Gastroesophageal sphincter (tissue), 4 donors: ENCODE results near the gene BATF. TPM values are rescaled to one million over a fixed set of nuclear protein-coding genes. Genes with fewer than 3 reads are reported as not detected.
A peak's percentile ranks its signal among the peaks of the same experiment; 100 is the strongest.

ENCODE experiments used
- ATAC-seq: fragments of 150-250 bp; one replicate; pipeline ENCODE4 v1.9.1; 2016; ENCODE audit warnings: mild to moderate bottlenecking, moderate library complexity
- H3K27ac ChIP-seq, 4 donors: fragments of 200-600 bp; sonication (generic) in 3 of 4; 1 replicate in 3 of 4; 2 replicates in 1 of 4; pipeline ENCODE4 v1.5.1; 2016 to 2019
- H3K27me3 ChIP-seq: fragments of 200-600 bp; sonication (generic); one replicate; pipeline ENCODE4 v1.5.1; 2019
- H3K36me3 ChIP-seq, 2 donors: fragments of 200-600 bp; sonication (generic); one replicate each; pipeline ENCODE4 v1.5.1; 2019; ENCODE audit warnings: control low read depth in 1 of 2
- H3K4me1 ChIP-seq, 3 donors: fragments of 200-600 bp; sonication (generic); 1 replicate in 2 of 3; 2 replicates in 1 of 3; pipeline ENCODE4 v1.5.1; 2016 to 2019; ENCODE audit warnings: control low read depth in 2 of 3
- H3K4me3 ChIP-seq, 2 donors: fragments of 200-600 bp; sonication (generic); one replicate each; pipeline ENCODE4 v1.5.1; 2019; ENCODE audit warnings: mild to moderate bottlenecking in 1 of 2, moderate library complexity in 1 of 2
- H3K9me3 ChIP-seq, 3 donors: fragments of 200-600 bp; sonication (generic); one replicate each; pipeline ENCODE4 v1.5.1; 2017 to 2019; ENCODE audit warnings: control low read depth in 2 of 3
- EP300 ChIP-seq: sonication (generic); formaldehyde crosslinking; IDR thresholded peaks from one replicate; pipeline ENCODE4 v1.6.1; 2017; ENCODE audit warnings: antibody characterized with exemption, mild to moderate bottlenecking
- POLR2A ChIP-seq, 2 donors: fragments of 450-650 bp; IDR thresholded peaks; one replicate each; pipeline ENCODE4 v1.6.1; 2017; ENCODE audit warnings: antibody characterized with exemption in 2 of 2, mild to moderate bottlenecking in 2 of 2, moderate library complexity in 1 of 2
- POLR2AphosphoS5 ChIP-seq: sonication (generic); formaldehyde crosslinking; IDR thresholded peaks from one replicate; pipeline ENCODE4 v1.6.1; 2017; ENCODE audit warnings: antibody characterized with exemption
- WGBS, 2 donors: methylation state at CpG; one replicate each; pipeline ENCODE4 v1.1.5; 2018; ENCODE audit warnings: low coverage in 1 of 2; 5-methylcytosine and 5-hydroxymethylcytosine counted together
- total RNA-seq, 4 donors: library from RNA; depleted of rRNA; stranded (reverse); fragments of >200 nt; gene quantifications; one replicate each; pipeline ENCODE4 v1.1.0, GENCODE V29; 2016
- TF ChIP-seq, protein P1 (sequence below), 4 experiments: fragments of 200-600 bp in 2 of 4; fragments of 450-650 bp in 2 of 4; sonication (generic) in 1 of 4; IDR thresholded peaks; one replicate each; pipeline ENCODE4 v1.5.1; 2017 to 2019; ENCODE audit warnings: antibody characterized with exemption in 4 of 4, mild to moderate bottlenecking in 2 of 4, moderate library complexity in 2 of 4

Gene BATF
- total RNA-seq, 4 donors from 2014 or later: 2.6 to 16.8 (median 3.2) TPM

DNA sequence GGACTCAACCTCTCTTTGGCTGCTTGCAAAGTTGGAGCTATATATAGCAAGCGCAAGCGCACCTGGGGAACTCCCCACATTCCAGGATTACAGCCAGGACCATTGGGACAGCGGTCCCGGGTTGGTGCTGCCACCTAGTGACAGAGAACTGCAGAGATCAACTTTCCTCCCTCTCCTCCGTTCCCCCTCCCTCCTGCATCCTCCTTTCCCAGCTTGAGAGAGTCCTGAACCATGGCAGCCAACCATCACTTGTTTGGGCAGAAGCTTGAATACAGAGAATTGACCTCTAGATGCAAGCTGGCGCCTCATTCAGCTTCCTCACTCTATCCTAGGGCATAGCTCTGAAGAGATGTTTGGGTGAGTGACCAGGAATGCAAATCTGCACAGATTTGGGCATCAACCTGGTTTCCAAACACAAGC, 38.8 kb downstream of the BATF start:
- Histone ChIP-seq H3K9me3 (peaks cover 0 to 8% (median 0%) of the 10 kb centered on the region in 3 donors), H3K27me3 (peaks cover 13% of the 10 kb centered on the region), H3K27ac (no peak overlapping the region), H3K36me3 (no peaks in the 10 kb centered on the region), H3K4me1 (peaks cover 0 to 8% (median 0%) of the 10 kb centered on the region in 3 donors), H3K4me3 (no peak overlapping the region)
- peak; percentile 73 for ATAC-seq
- WGBS, 2 donors: 0% methylated on average over 2 of the region's 6 CpGs
- TF ChIP-seq, protein P1, sequence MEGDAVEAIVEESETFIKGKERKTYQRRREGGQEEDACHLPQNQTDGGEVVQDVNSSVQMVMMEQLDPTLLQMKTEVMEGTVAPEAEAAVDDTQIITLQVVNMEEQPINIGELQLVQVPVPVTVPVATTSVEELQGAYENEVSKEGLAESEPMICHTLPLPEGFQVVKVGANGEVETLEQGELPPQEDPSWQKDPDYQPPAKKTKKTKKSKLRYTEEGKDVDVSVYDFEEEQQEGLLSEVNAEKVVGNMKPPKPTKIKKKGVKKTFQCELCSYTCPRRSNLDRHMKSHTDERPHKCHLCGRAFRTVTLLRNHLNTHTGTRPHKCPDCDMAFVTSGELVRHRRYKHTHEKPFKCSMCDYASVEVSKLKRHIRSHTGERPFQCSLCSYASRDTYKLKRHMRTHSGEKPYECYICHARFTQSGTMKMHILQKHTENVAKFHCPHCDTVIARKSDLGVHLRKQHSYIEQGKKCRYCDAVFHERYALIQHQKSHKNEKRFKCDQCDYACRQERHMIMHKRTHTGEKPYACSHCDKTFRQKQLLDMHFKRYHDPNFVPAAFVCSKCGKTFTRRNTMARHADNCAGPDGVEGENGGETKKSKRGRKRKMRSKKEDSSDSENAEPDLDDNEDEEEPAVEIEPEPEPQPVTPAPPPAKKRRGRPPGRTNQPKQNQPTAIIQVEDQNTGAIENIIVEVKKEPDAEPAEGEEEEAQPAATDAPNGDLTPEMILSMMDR (IDR thresholded peaks at IDR 0.05): peak; percentile 34 to 73 (median 58)
- TF ChIP-seq POLR2AphosphoS5 (no peak), POLR2A (IDR thresholded peaks at IDR 0.05) (no peak), EP300 (no peak)

DNA sequence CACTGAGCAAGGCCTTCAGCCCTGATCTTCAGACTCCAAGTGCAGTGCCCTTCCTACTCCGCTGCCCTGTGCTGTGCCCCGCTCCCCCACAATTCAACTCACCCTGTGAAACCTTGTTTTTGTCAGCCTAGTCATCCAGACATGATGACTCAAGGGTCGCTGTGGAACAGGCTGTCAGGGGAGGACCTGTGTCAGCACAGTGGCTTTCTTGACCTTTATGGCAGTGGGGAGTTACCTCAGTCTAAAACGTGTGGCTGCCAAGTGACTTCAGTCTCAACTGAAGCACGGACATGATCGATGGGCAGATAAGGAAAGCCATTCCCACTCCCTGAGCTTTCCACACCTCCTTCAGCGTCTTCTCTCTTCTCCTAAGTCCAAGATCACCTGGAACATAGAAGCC, 39.8 kb downstream of the BATF start:
- no peak for TF ChIP-seq POLR2A (IDR thresholded peaks at IDR 0.05)
- TF ChIP-seq, protein P1 (IDR thresholded peaks at IDR 0.05): no peak
- H3K27me3 ChIP-seq: peaks cover 13% of the 10 kb centered on the region
- peaks cover 0 to 8% (median 0%) of the 10 kb centered on the region in 3 donors for H3K4me1 ChIP-seq
- H3K9me3 ChIP-seq: peaks cover 0 to 5% (median 0%) of the 10 kb centered on the region in 3 donors
- H3K27ac ChIP-seq: no peak overlapping the region
- 44 to 61% methylated on average over 3 to 5 of the region's 7 CpGs for WGBS, 2 donors
- no peak for ATAC-seq
- H3K36me3 ChIP-seq: no peaks in the 10 kb centered on the region
- no peak overlapping the region for H3K4me3 ChIP-seq

DNA sequence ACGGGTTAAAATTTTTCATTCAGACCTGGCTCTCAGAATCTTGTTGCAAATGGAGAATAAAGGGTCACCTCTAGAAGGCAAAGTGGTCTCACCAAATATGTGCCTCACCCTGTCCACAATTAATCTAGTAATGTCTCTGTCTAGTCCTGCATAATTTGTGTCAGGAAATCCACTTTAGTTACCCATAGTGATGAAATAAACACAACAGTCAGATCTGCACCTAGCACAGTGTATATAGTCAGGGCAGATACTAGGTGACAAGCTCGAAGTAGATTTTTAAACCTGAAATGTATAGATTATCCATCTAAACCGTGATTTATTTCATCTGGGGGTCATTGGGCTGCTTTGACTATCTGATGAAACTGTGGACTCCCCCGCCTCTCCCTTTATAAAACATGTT, 40.2 kb downstream of the BATF start:
- ATAC-seq: no peak
- Histone ChIP-seq H3K27me3 (peaks cover 13% of the 10 kb centered on the region), H3K27ac (no peak overlapping the region), H3K4me1 (peaks cover 0 to 8% (median 0%) of the 10 kb centered on the region in 3 donors), H3K9me3 (peaks cover 0 to 1% (median 0%) of the 10 kb centered on the region in 3 donors), H3K36me3 (no peaks in the 10 kb centered on the region), H3K4me3 (no peak overlapping the region)
- 75 to 76% methylated on average over 3 of the region's 4 CpGs for WGBS, 2 donors
- no peak for TF ChIP-seq EP300

DNA sequence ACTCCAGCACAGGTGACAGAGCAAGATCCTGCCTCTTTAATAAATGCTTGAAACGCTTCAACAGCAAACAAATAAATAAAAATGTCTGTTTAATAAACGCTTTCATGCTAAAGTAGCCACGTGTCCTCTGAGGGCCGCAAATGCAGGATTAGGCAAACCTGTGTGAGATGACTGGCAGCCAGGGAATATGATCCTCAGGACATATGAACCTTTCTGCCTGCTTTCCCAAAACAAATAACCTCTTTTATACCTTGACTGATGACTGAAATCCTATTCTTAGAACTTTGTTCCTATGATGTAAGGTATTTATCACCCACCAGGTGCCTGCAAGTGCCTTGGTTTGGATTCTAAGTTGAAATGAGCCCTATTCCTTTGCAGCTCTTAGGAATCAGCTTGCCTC, 41.7 kb downstream of the BATF start:
- Histone ChIP-seq H3K9me3 (no peaks in the 10 kb centered on the region), H3K27ac (no peak overlapping the region), H3K4me3 (no peak overlapping the region), H3K36me3 (no peaks in the 10 kb centered on the region), H3K27me3 (peaks cover 13% of the 10 kb centered on the region), H3K4me1 (peaks cover 0 to 8% (median 0%) of the 10 kb centered on the region in 3 donors)
- no peak for TF ChIP-seq EP300
- TF ChIP-seq POLR2A (IDR thresholded peaks at IDR 0.05): no peak
- TF ChIP-seq, protein P1 (IDR thresholded peaks at IDR 0.05): no peak
- no peak for TF ChIP-seq POLR2AphosphoS5
- no peak for ATAC-seq
- WGBS, 2 donors: 63 to 70% methylated on average over 4 of the region's 4 CpGs

DNA sequence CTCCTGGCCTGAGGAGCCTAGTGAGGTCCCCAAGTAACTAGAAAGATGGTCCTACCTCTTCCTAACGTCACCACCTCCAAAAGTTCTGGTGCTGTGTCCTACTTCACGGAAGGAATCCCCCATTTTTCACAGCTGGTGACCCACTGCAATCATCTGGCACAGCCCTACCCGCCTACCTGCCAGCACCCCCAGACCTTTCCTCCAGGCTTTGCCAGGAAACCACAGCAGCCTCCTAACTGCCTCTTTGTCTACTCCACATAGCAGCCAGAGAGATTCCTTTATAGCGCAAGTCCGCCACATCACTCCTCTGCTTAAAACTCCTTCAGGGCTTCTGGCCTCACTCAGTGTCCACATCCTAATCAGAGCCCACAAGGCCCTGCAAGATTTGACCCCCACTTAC, 42.8 kb downstream of the BATF start:
- peaks cover 0 to 8% (median 0%) of the 10 kb centered on the region in 3 donors for H3K4me1 ChIP-seq
- H3K9me3 ChIP-seq: no peaks in the 10 kb centered on the region
- H3K27ac ChIP-seq: no peak overlapping the region
- TF ChIP-seq POLR2A (IDR thresholded peaks at IDR 0.05) (no peak), POLR2AphosphoS5 (no peak), EP300 (no peak)
- TF ChIP-seq, protein P1 (IDR thresholded peaks at IDR 0.05): no peak
- no peaks in the 10 kb centered on the region for H3K36me3 ChIP-seq
- peaks cover 13% of the 10 kb centered on the region for H3K27me3 ChIP-seq
- ATAC-seq: no peak
- 76 to 91% methylated on average over 5 of the region's 5 CpGs for WGBS, 2 donors
- H3K4me3 ChIP-seq: no peak overlapping the region
